ENCODE measurements around the gene ZNHIT6.

GRCh38 chr1:85705940-85706339 is 2.3 kb downstream of the ZNHIT6 start:
- TF ChIP-seq GATA1 (IDR thresholded peaks at IDR 0.05; ENCODE audit: low read depth, low read length) = no peak
- TF ChIP-seq POLR2A (IDR thresholded peaks at IDR 0.05; ENCODE audit: low read length) = no peak

All from erythroblast (primary cell).